Fibroblast of lung (primary cell): Measurements from ENCODE around the gene IDI1. TPM values are rescaled to one million over a fixed set of nuclear protein-coding genes. Genes with fewer than 3 reads are reported as not detected.
A peak's percentile ranks its signal among the peaks of the same experiment; 100 is the strongest.

Experiments used
- DNase-seq, 2 donors: peaks; one replicate each; pipeline versions ENCODE4 v3.0.0 to v3.0.0-alpha.2; 2010; ENCODE audit warnings: low read depth in 2 of 2
- H2AFZ ChIP-seq: 2 replicates; pipeline ENCODE4 v1.5.1; 2012; ENCODE audit warnings: low read length, control low read depth, inconsistent platforms
- H3K27ac ChIP-seq: 2 replicates; pipeline ENCODE4 v1.5.1; 2011; ENCODE audit warnings: low read length, control low read depth; ENCODE audit not compliant: insufficient read depth
- H3K27me3 ChIP-seq: 2 replicates; pipeline ENCODE4 v1.5.1; 2011; ENCODE audit warnings: mild to moderate bottlenecking, low read length; ENCODE audit not compliant: control insufficient read depth, insufficient read depth
- H3K36me3 ChIP-seq: 2 replicates; pipeline ENCODE4 v1.5.1; 2011; ENCODE audit warnings: low read length; ENCODE audit not compliant: control insufficient read depth, insufficient read depth
- H3K4me1 ChIP-seq: 2 replicates; pipeline ENCODE4 v1.5.1; 2011; ENCODE audit warnings: low read length; ENCODE audit not compliant: control insufficient read depth, insufficient read depth; ENCODE audit errors: extremely low read depth
- H3K4me2 ChIP-seq: 2 replicates; pipeline ENCODE4 v1.5.1; 2011; ENCODE audit warnings: low read length, control low read depth; ENCODE audit not compliant: insufficient read depth; ENCODE audit errors: extremely low read depth
- H3K4me3 ChIP-seq, 4 experiments: fragments of 200-600 bp in 1 of 4; sonication (generic) in 1 of 4; replicated peaks in 1 of 4; 2 replicates each; pipeline ENCODE4 v1.5.1; 2011 to 2016; ENCODE audit warnings: low read length in 4 of 4, low read depth in 3 of 4, mild to moderate bottlenecking in 3 of 4, control low read depth in 2 of 4, inconsistent platforms in 1 of 4, mixed read lengths in 1 of 4; ENCODE audit not compliant: insufficient read depth in 1 of 4; ENCODE audit errors: control extremely low read depth in 1 of 4
- H3K79me2 ChIP-seq: 2 replicates; pipeline ENCODE4 v1.5.1; 2012; ENCODE audit warnings: mild to moderate bottlenecking, low read length, inconsistent platforms; ENCODE audit not compliant: control insufficient read depth, insufficient read depth
- H3K9ac ChIP-seq: 2 replicates; pipeline ENCODE4 v1.5.1; 2011; ENCODE audit warnings: mild to moderate bottlenecking, low read length, control low read depth; ENCODE audit not compliant: insufficient read depth
- H3K9me3 ChIP-seq: 2 replicates; pipeline ENCODE4 v1.5.1; 2012; ENCODE audit warnings: low read depth, low read length; ENCODE audit not compliant: control insufficient read depth, insufficient read depth
- H4K20me1 ChIP-seq: 2 replicates; pipeline ENCODE4 v1.5.1; 2011; ENCODE audit warnings: low read length; ENCODE audit not compliant: control insufficient read depth, insufficient read depth; ENCODE audit errors: extremely low read depth
- CTCF ChIP-seq, 2 donors: IDR thresholded peaks in 1 of 2; conservative IDR thresholded peaks in 1 of 2; 1 replicate in 1 of 2; 2 replicates in 1 of 2; pipeline ENCODE4 v1.5.1; 2011 to 2012; ENCODE audit warnings: low read length in 2 of 2, control low read depth in 1 of 2, inconsistent platforms in 1 of 2, low read depth in 1 of 2, mild to moderate bottlenecking in 1 of 2
- EZH2 ChIP-seq: IDR thresholded peaks from 2 replicates; pipeline ENCODE4 v1.5.1; 2012; ENCODE audit warnings: low read length, control low read depth, mild to moderate bottlenecking; ENCODE audit errors: missing control alignments
- polyA plus RNA-seq, 2 donors: library from polyadenylated mRNA; depleted of rRNA in 1 of 2; stranded (reverse) in 1 of 2; unstranded in 1 of 2; fragments of >200 nt; gene quantifications; 2 replicates each; pipeline ENCODE4 v1.2.1, GENCODE V29; 2011 to 2012; ENCODE audit warnings: missing spikeins in 1 of 2
- total RNA-seq: library from RNA; depleted of rRNA; stranded (reverse); fragments of >200 nt; gene quantifications from 2 replicates; pipeline ENCODE4 v1.2.1, GENCODE V29; 2014

Gene IDI1
- total and polyA plus RNA-seq, 2 donors (not counting 1 experiment from before 2014, with no cell fraction given), result 156 to 202 TPM

- Histone ChIP-seq H3K27ac (no peak overlapping the region), H3K9me3 (no peaks in the 10 kb centered on the region), H4K20me1 (no peaks in the 10 kb centered on the region), H2AFZ (no peak overlapping the region), H3K9ac (no peak overlapping the region), H3K4me3 (no peak overlapping the region), H3K4me2 (no peak overlapping the region), H3K79me2 (peaks cover 69% of the 10 kb centered on the region), H3K4me1 (peaks cover under 1% of the 10 kb centered on the region), H3K36me3 (peaks cover 2% of the 10 kb centered on the region), H3K27me3 (no peaks in the 10 kb centered on the region)
- TF ChIP-seq CTCF (conservative IDR thresholded peaks at IDR 0.05 in 1 of 2, IDR thresholded peaks at IDR 0.05 in 1 of 2; ENCODE audit: low read depth in 1 of 2, low read length in 2 of 2), result no peak
- no peak for DNase-seq
Measured at GRCh38 chr10:1059902-1060301, 11.0 kb upstream of the IDI1 start.

- H3K36me3 ChIP-seq, result peaks cover 1% of the 10 kb centered on the region
- no peak for TF ChIP-seq CTCF (conservative IDR thresholded peaks at IDR 0.05 in 1 of 2, IDR thresholded peaks at IDR 0.05 in 1 of 2; ENCODE audit: low read depth in 1 of 2, low read length in 2 of 2)
- no peak for TF ChIP-seq EZH2
- H3K4me1 ChIP-seq, result peaks cover 4% of the 10 kb centered on the region
- no peaks in the 10 kb centered on the region for H3K27me3 ChIP-seq
- no peak overlapping the region for H2AFZ ChIP-seq
- H3K9ac ChIP-seq, result no peak overlapping the region
- no peak overlapping the region for H3K27ac ChIP-seq
- H4K20me1 ChIP-seq, result no peaks in the 10 kb centered on the region
- H3K79me2 ChIP-seq, result peaks cover 82% of the 10 kb centered on the region
- H3K4me2 ChIP-seq, result peak overlapping the region; percentile 88
- H3K4me3 ChIP-seq, result peak overlapping the region in 2 of 4 experiments; percentile 73 to 94
- DNase-seq, result no peak
- no peaks in the 10 kb centered on the region for H3K9me3 ChIP-seq
Measured at GRCh38 chr10:1058017-1058416, 9.1 kb upstream of the IDI1 start.

- TF ChIP-seq CTCF (conservative IDR thresholded peaks at IDR 0.05 in 1 of 2, IDR thresholded peaks at IDR 0.05 in 1 of 2; ENCODE audit: low read depth in 1 of 2, low read length in 2 of 2) (no peak), EZH2 (no peak)
- H3K4me3 ChIP-seq, result peak overlapping the region; percentile 73 to 98 (median 93)
- no peak for DNase-seq
- H3K9me3 ChIP-seq, result no peaks in the 10 kb centered on the region
- H3K79me2 ChIP-seq, result peaks cover 87% of the 10 kb centered on the region
- H3K36me3 ChIP-seq, result peaks cover 3% of the 10 kb centered on the region
- peak overlapping the region; percentile 100 for H3K9ac ChIP-seq
- no peaks in the 10 kb centered on the region for H3K27me3 ChIP-seq
- peak overlapping the region; percentile 88 for H3K4me2 ChIP-seq
- peaks cover 4% of the 10 kb centered on the region for H3K4me1 ChIP-seq
- H2AFZ ChIP-seq, result peak overlapping the region; percentile 57
- peak overlapping the region; percentile 99 for H3K27ac ChIP-seq
- H4K20me1 ChIP-seq, result no peaks in the 10 kb centered on the region
Measured at GRCh38 chr10:1057106-1057657, 8.3 kb upstream of the IDI1 start.
